Measurements from ENCODE around the gene GAL3ST2.
"Not testable (repeated sequence)": the region's sequence is repeated elsewhere in the genome, so short reads cannot be mapped to it uniquely, and the experiment has no call there.

Gene GAL3ST2

DNA sequence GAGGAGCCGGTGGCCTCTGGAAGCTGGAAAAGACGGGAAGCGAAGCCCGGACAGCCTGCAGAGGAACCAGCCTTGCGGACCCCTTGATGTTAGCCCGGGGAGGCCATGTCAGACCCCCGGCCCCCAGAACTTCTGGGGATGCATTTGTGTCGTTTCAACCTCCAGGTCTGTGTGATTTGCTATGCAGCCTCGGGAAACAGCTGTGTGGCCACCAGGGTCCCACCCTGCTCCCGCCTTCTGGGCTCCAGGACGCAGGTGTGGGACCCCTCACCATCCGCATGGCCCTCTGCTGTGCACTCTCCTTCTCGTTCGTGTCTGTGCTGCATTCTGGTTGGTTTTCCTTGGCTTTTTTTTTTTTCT lies 45.6 kb downstream of the GAL3ST2 start:
- no peak for DNase-seq

DNA sequence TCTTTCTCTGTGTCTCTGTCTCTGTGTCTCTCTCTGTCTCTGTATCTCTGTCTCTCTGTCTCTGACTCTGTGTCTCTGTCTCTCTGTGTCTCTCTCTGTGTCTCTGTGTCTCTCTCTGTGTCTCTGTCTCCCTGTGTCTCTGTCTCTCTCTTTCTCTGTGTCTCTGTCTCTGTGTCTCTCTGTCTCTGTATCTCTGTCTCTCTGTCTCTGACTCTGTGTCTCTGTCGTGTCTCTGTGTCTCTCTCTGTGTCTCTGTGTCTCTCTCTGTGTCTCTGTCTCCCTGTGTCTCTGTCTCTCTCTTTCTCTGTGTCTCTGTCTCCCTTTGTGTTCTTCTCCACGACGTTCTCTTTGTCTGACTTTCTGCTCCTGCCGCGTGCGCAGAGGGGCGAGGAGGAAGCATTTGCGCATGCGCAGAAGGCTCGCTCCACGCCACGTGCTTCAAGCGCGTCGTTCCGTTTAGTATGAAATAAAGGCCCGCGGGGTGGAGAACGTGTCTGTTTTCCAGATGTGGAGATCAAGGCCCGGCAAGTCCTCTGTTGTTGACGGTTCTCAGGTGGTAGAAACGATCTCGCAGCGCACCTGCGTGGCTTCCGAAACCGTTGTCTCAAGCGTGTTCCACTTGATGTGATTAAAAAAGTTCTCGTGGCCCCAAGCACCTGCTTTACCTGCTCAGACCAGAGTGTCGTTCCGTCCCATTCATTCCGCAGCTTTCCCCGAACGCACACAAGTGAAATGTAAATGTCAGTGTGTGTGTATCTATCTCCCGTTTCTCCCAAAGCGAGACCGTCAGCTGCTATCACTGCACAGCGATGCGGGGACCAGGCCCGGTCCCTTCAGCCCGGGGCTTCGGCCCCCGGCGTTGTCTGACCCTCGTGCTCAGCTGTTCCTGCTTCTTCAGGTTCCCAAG lies 47.2 kb downstream of the GAL3ST2 start:
- DNase-seq = not testable (repeated sequence)

DNA sequence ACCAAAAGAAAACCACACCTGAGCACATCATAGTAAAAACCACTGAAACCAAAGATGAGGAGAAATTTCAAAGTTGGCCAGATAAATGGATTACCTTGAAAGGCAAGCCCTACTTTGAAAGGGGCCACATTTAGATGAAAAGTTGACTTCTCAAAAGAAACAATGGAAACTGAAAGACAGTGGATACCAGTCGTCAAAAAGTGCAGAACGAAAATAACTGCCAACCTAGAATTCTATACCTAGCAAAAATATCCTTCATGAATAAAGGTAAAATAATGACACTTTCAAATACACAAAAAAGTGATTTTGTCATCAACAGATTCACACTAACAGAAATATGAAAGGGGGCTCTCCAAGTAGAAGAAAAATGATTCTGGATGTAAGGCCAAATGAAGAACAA lies 50.8 kb downstream of the GAL3ST2 start:
- DNase-seq = no peak

DNA sequence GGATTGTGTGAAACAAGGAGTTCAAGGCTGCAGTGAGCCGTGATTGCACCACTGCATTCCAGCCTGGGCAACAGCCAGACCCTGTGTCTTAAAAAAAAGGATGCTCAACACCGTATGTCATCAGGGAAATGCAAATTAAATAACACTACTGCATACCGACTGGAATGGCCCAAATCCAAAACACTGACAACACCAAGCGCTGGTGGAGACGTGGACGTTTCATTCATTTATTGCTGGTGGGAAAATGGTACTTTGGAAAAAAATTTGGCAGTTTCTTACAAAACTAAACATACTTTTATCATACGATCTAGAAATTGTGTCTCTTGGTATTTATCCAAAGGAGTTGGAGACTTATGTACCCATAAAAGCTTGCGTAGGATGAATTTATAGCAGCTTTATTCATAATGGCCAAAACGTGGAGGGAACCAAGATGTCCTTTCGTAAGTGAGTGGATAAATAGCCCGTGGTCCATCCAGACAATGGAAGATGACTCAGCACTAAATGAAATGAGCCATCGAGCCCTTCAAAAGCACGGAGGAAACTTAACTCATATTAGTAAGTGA lies 56.6 kb downstream of the GAL3ST2 start:
- no peak for DNase-seq

- DNase-seq = not testable (repeated sequence)
Measured at GRCh38 chr2:241833756-241834526, 57.3 kb downstream of the GAL3ST2 start.

- DNase-seq = no peak
Measured at GRCh38 chr2:241834527-241835210, 58.0 kb downstream of the GAL3ST2 start.

- no peak for DNase-seq
Measured at GRCh38 chr2:241835611-241836010, 59.0 kb downstream of the GAL3ST2 start.

DNA sequence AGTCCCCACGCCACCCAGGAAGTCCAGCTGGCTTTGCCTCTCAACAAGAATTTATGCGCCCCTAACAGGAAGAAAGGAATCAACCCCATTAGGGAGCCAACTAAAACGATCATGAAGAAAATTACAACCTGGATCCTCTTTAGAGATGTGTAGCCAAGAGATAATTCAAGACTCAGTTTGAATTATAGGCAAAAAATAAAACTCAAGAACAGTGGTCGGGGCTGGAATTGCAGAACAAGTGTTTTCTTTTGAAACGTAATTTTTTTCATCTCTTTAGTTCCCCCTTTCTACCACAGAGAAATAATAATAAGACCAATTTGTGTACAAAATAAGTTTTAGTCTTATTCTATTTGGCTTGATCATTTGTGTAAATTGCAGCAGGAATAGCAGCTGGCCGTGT lies 59.7 kb downstream of the GAL3ST2 start:
- DNase-seq = no peak

GRCh38 chr2:241837197-241837965 lies 60.8 kb downstream of the GAL3ST2 start:
- no peak for DNase-seq

- no peak for DNase-seq
Measured at GRCh38 chr2:241841181-241842066, 64.8 kb downstream of the GAL3ST2 start.

DNA sequence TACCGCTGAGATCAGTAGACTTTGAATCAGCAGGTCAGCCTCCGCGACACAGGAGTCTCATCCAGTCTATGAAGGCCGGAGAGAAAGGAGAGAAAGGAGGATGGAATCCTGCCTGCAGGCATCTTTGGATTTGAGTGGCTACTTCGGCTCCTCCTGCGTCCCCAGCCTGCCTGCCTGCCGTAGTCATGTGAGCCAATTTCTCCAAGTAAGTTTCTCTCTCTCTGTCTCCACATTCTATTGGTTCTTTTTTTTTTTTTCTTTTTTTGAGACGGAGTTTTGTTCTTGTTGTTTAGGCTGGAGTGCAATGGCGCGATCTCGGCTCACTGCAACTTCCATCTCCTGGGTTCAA lies 65.4 kb downstream of the GAL3ST2 start:
- no peak for DNase-seq

DNA sequence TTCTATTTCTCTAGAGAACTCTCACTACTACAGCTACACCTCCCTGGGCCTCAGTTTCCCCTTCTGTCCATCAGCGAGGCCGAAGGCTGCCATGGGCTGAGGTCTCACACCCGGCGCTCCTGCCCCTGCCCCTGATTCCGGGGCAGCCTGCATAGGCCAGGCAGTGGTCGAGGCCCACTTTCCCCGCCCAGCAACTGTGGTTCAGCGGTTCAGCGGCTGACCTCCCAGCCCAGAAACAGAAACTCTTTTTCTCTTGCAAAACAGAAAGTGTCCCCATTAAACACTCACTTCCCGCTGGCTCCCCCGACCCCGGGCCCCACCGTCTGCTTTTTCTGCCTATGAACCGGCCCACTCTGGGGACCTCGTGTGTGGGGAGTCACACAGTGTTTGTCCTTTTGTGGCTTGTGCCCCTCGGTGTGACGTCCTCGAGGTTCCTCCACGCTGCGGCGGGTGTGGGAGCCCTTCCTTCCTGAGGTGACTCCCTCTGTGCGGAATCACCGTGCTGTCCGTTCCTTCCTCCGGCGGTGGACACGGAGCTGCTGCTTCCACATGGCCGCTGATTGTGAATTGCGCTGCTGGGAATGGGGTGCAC lies 66.1 kb downstream of the GAL3ST2 start:
- no peak for DNase-seq

DNA sequence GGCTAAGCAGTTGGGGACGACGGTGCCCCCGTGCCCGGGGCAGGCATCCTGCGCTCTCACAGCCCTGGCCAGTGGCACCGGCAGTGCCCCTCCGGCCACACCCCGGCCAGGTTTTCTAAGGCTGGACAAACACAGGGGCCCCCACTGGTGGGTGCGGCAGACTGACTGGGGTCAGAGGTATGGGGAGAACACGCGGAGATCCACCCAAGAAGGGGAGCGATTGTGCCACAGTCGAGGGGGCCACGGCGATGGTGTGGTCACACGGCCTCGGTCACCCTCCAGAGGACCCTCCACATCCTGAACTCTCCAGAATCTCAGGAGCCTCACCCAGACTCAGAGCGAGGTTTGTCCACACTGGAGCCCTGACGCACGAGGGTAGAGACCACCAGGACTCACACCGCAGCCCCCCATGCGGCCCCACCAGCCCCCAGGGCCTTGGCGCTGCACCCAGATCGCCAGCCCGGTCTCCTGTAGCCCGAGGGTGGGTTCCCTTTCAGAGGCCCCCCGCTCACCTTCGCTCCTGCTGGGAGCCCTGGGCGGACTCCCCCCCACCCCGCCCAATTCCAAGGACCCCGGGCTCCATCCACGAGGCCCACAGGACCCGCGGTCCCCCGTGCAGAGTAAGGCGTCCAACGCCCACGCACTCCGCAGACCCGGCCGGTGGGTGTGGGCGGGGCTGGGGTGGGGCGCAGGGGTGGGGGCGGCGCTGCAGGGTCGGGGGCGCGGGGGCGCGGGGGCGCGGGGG lies 66.9 kb downstream of the GAL3ST2 start:
- no peak for DNase-seq

- no peak for DNase-seq
Measured at GRCh38 chr2:241844066-241844728, 67.6 kb downstream of the GAL3ST2 start.

DNA sequence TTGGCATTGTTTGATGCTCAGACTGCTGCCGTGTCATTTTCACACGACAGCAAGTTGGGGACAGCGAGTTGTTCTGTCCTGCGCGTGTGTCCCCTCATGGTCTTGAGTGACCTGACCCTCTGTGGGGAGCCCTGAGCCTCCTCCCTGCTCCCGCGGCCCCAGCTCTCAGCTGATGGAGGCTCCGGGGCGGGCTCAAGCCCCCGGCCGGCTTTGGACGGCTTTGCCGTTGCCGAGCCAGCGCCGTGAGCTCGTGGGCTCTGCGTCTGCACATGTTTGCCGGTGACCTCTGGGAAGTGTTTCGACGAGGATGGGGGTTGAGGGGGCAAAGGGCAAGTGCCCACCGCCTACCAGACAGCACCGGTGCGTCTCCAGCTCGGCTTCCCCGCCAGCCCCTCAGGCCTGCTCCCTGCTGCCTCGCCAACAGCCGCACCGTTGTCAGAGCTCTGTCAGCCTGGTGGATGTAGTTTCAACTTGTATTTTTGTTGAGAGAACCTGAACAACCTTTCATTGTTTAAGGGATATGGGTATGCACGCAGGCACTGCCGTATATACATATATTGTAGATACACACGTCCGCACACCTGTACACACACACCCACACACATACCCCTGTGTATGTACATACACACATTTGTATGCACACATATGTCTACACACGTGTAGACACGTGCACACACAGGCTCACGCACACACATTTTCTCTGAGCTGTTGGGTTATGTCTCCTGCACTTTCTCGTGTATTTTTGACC lies 68.4 kb downstream of the GAL3ST2 start:
- DNase-seq = no peak

DNA sequence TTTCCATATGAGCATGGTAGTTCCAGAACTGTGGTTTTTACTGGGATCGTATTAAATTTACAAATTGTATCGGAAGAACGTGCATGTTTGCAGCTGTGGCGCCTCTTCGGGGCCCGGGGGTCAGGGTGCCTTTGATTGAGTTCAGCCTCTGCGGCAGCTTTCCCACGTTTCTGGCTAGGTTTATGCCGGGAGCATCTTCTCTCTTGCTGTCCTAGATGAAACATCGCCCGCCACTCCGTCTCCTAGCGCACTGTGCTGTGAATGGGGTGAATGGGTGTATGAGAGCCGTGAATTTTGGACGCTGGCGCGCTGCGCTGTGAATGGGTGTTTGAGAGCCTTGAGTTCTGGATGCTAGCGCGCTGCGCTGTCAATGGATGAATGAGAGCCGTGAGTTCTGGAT lies 69.8 kb downstream of the GAL3ST2 start:
- no peak for DNase-seq

DNA sequence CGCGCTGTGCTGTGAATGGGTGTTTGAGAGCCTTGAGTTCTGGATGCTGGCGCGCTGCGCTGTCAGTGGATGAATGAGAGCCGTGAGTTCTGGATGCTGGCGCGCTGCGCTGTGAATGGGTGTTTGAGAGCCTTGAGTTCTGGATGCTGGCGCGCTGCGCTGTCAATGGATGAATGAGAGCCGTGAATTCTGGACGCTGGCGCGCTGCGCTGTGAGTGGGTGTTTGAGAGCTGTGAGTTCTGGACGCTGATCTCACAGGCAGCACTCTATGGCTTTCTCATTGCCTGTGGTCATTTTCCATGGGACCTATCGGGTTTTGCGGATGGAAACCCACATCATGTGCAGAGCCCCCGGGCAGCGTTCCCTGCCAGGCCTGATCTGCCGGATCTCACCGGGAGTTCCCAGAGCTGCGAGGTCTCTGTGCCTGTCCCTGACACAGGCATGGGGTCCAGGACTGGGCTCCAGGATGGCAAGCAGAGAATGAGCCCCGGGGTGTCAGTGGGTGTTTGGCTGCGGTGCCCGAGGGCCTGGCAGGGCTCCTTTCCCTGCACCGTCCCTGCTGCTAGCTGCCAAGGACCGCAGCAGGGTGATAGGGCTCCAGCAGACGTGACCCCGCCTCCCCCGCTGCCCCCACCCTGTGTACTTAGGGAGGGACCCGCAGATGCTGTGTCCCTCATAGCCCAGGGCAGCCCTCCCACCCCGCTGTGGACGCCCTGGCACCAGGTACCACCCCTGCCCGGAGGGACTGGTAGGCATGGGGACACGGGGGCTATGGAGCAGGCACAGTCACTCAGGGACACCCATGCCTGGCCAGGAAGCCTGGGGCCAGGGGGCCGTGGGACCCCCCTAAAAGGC lies 72.4 kb downstream of the GAL3ST2 start:
- no peak for DNase-seq

Measured in NCI-H2107 (cell line).